Heart left ventricle (tissue), 13 donors: ENCODE results near the gene PCCA.

Experiments
- POLR2A ChIP-seq, 2 donors: fragments of 450-650 bp; IDR thresholded peaks; one replicate each; pipeline ENCODE4 v1.6.1; 2017; ENCODE audit warnings: antibody characterized with exemption in 2 of 2, mild to moderate bottlenecking in 2 of 2, moderate library complexity in 2 of 2
- TF ChIP-seq, protein P1 (sequence below), 12 donors: fragments of 200-600 bp; sonication (generic) in 4 of 12; IDR thresholded peaks; one replicate each; pipeline versions ENCODE4 v1.5.0 to v1.8.0; 2018 to 2022; ENCODE audit warnings: antibody characterized with exemption in 12 of 12, mild to moderate bottlenecking in 5 of 12
- donor health status: ischemic (EF 13 %, LVEDD 7.1; RV severe dilation, severe dysfunction).
- donor health status: DM: no; HTN: yes; CAD: no.
- donor health status: DM: no; HTN: no; CAD: no.
- donor health status: ischemic (EF 25% LVEDD 6.9; RV normal size, moderate dysfunction).
- donor health status: ischemic (EF 25% LVEDD 5.7; RV mildly dilated, moderate dysfunction).
- donor health status: ischemic (EF 35%, LVEDD 5.7; RV mildly dilated, moderate dysfunction).
- donor health status: nonischemic (EF 11% LVEDD 7.7; RV severe dilation, severe dysfunction).
- donor health status: DM: yes; HTN: yes; CAD: no.
- donor health status: PGD.
- donor health status: ischemic (EF 29% LVEDD 5.4; RV normal size, mild dysfunction).
- donor health status: nonischemic (EF 23%, LVEDD 6.1; RV moderate dilation, normal function).

DNA sequence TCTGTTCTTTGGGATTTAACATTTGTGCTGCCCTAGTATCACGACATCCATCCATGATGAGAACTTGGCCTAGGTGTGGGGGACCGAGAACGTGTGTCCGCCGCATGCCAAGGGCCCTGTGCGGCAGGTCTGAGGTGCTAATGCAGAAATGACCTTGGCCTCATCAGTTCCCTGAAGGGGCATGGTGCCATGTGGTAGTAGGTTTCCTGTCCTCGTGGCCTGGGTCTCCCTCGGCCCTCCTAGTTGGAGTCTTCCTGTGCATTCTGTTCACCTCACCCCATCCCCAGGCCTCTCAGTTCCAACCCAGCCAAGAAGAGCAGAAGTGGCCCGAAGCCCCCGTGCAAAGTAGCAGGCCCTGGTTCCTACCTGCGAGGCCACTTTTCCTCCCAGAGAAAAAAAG is 439.9 kb downstream of the PCCA start:
- no peak for TF ChIP-seq POLR2A (IDR thresholded peaks at IDR 0.05)
- TF ChIP-seq, protein P1, sequence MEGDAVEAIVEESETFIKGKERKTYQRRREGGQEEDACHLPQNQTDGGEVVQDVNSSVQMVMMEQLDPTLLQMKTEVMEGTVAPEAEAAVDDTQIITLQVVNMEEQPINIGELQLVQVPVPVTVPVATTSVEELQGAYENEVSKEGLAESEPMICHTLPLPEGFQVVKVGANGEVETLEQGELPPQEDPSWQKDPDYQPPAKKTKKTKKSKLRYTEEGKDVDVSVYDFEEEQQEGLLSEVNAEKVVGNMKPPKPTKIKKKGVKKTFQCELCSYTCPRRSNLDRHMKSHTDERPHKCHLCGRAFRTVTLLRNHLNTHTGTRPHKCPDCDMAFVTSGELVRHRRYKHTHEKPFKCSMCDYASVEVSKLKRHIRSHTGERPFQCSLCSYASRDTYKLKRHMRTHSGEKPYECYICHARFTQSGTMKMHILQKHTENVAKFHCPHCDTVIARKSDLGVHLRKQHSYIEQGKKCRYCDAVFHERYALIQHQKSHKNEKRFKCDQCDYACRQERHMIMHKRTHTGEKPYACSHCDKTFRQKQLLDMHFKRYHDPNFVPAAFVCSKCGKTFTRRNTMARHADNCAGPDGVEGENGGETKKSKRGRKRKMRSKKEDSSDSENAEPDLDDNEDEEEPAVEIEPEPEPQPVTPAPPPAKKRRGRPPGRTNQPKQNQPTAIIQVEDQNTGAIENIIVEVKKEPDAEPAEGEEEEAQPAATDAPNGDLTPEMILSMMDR (IDR thresholded peaks at IDR 0.05), result no peak
